ENCODE results near the gene SDCBP2. TPM values are rescaled to one million over a fixed set of nuclear protein-coding genes. Genes with fewer than 3 reads are reported as not detected.
A peak's percentile ranks its signal among the peaks of the same experiment; 100 is the strongest.

The SDCBP2 gene
- total and polyA plus RNA-seq, 11 donors = 0.65 to 4.2 (median 2.1) TPM

- intact Hi-C loops (cut with DNase I) = loop anchor here in 4 of 10 donors (5.0 kb wide), 3 partner anchors 34 to 44 kb away; partner anchors contain the start of gene SDCBP2 (in 2 of the 4)
- Histone ChIP-seq H3K9me3 (no peaks in the 10 kb centered on the region), H3K36me3 (peaks cover 0 to 84% (median 56%) of the 10 kb centered on the region in 9 donors), H3K27ac (peak overlapping the region in 10 of 12 donors; percentile 2 to 74 (median 52)), H3K27me3 (no peaks in the 10 kb centered on the region), H3K4me3 (no peak overlapping the region), H3K4me1 (peaks cover 8 to 66% (median 54%) of the 10 kb centered on the region in 12 donors)
- 74 to 82% (median 76%) methylated on average over 3 of the region's 3 CpGs for WGBS, 4 donors
- TF ChIP-seq POLR2A (IDR thresholded peaks at IDR 0.05) (no peak), CTCF (IDR thresholded peaks at IDR 0.05) (no peak)
- DNase-seq = no peak
- peak in 2 of 4 donors; percentile 34 to 39 for ATAC-seq
Measured at GRCh38 chr20:1371202-1371782, 42.4 kb upstream of the SDCBP2 start.

- no peaks in the 10 kb centered on the region for H3K27me3 ChIP-seq
- H3K4me3 ChIP-seq = no peak overlapping the region
- H3K4me1 ChIP-seq = peaks cover 6 to 60% (median 47%) of the 10 kb centered on the region in 12 donors
- H3K27ac ChIP-seq = peak overlapping the region in 11 of 12 donors; percentile 2 to 74 (median 49)
- peak; percentile 21 to 75 (median 48) for ATAC-seq
- 30 to 48% (median 38%) methylated on average over 2 of the region's 2 CpGs for WGBS, 4 donors
- DNase-seq = no peak
- intact Hi-C loops (cut with DNase I) = loop anchor here in 4 of 10 donors (5.0 kb wide), 3 partner anchors 33 to 43 kb away; partner anchors contain the start of gene SDCBP2 (in 2 of the 4)
- TF ChIP-seq CTCF (IDR thresholded peaks at IDR 0.05) = no peak
- TF ChIP-seq POLR2A (IDR thresholded peaks at IDR 0.05) = no peak
- peaks cover 0 to 91% (median 56%) of the 10 kb centered on the region in 9 donors for H3K36me3 ChIP-seq
- H3K9me3 ChIP-seq = no peaks in the 10 kb centered on the region
Measured at GRCh38 chr20:1370548-1371110, 41.7 kb upstream of the SDCBP2 start.

GRCh38 chr20:1369970-1370369, 41.0 kb upstream of the SDCBP2 start:
- Histone ChIP-seq H3K27ac (peak overlapping the region in 10 of 12 donors; percentile 5 to 59 (median 42)), H3K9me3 (no peaks in the 10 kb centered on the region), H3K36me3 (peaks cover 0 to 92% (median 55%) of the 10 kb centered on the region in 9 donors), H3K4me3 (no peak overlapping the region), H3K4me1 (peaks cover 5 to 53% (median 41%) of the 10 kb centered on the region in 12 donors), H3K27me3 (no peaks in the 10 kb centered on the region)
- intact Hi-C loops (cut with DNase I) = loop anchor here in 4 of 10 donors (5.0 kb wide), 3 partner anchors 33 to 43 kb away; partner anchors contain the start of gene SDCBP2 (in 2 of the 4)
- ATAC-seq = no peak
- 63 to 94% (median 88%) methylated on average over 3 of the region's 3 CpGs for WGBS, 4 donors
- TF ChIP-seq CTCF (IDR thresholded peaks at IDR 0.05) (no peak), POLR2A (IDR thresholded peaks at IDR 0.05) (no peak)
- no peak for DNase-seq

- no peak for DNase-seq
- intact Hi-C loops (cut with DNase I) = no loop called here
- no peaks in the 10 kb centered on the region for H3K9me3 ChIP-seq
- H3K4me1 ChIP-seq = peaks cover 5 to 53% (median 31%) of the 10 kb centered on the region in 12 donors
- H3K27me3 ChIP-seq = no peaks in the 10 kb centered on the region
- 71 to 83% (median 76%) methylated on average over 7 of the region's 7 CpGs for WGBS, 4 donors
- no peak overlapping the region for H3K27ac ChIP-seq
- no peak for ATAC-seq
- TF ChIP-seq POLR2A (IDR thresholded peaks at IDR 0.05) (no peak), CTCF (IDR thresholded peaks at IDR 0.05) (no peak)
- H3K36me3 ChIP-seq = peaks cover 0 to 84% (median 54%) of the 10 kb centered on the region in 9 donors
- no peak overlapping the region for H3K4me3 ChIP-seq
Measured at GRCh38 chr20:1368448-1369199, 39.7 kb upstream of the SDCBP2 start.

Data from heart left ventricle (tissue), 16 donors.